Hindlimb muscle (tissue), 1 donor: Measurements from ENCODE around the gene CACNA1A. TPM values are rescaled to one million over a fixed set of nuclear protein-coding genes. Genes with fewer than 3 reads are reported as not detected.
"Not testable (repeated sequence)": the region's sequence is repeated elsewhere in the genome, so short reads cannot be mapped to it uniquely, and the experiment has no call there.

Experiments used
- DNase-seq: peaks from one replicate; pipeline ENCODE4 v3.0.0-alpha.2; 2013
- polyA plus RNA-seq: library from polyadenylated mRNA; unstranded; fragments of 120-200 nt; gene quantifications from one replicate; pipeline ENCODE4 v1.2.1, GENCODE V29; 2013; ENCODE audit not compliant: insufficient read length

Gene CACNA1A
- polyA plus RNA-seq, 1 donor, result 1.8 TPM

DNA sequence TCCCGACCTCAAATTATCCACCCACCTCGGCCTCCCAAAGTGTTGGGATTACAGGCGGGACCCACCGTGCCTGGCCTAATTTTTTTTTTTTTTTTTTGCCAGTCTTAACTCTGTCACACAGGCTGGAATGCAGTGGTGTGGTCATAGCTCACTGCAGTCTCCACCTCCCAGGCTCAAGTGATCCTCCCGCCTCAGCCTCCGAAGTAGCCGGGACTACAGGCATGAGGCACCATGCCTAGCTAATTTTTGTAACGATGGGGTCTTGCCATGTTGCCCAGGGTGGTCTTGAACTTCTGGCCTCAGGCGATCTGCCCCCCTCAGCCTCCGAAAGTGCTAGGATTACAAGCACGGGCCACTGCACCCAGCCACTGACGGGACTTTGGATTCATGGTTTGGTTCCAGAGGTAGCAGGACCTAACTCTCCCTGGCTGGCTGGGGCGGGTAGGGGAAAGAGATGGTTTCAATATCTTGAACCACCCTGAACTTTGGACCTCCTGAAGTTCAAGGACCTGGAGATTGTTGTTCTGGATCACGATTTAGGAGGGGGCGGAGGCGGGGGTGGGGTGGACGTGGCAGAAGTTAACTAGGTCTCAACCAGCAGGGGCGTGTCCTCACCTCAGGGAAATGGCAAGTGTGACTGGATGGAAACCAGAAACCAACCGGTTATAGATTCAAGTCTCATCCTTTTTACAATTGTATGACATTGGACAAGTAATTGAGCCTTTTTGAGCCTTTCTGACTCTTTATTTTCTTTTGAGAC, 315.3 kb downstream of the CACNA1A start:
- no peak for DNase-seq

DNA sequence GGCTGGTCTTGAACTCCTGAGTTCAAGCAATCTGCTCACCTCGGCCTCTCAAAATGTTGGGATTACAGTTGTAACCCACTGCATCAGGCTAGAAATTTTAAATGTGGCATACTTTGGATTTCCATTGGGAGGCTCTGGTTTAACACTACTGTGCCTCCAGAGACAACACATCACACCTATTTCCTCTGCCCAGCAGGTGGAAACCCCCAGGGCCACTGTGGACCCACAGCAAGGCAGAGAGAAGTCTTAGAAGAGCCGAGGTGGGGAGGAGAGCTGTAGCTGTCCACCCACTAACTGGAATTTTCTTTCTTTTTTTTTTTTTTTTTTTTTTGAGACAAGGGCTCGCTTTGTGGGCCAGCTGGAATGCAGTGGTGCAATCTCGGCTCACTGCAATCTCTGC, 316.7 kb downstream of the CACNA1A start:
- DNase-seq, result no peak

DNA sequence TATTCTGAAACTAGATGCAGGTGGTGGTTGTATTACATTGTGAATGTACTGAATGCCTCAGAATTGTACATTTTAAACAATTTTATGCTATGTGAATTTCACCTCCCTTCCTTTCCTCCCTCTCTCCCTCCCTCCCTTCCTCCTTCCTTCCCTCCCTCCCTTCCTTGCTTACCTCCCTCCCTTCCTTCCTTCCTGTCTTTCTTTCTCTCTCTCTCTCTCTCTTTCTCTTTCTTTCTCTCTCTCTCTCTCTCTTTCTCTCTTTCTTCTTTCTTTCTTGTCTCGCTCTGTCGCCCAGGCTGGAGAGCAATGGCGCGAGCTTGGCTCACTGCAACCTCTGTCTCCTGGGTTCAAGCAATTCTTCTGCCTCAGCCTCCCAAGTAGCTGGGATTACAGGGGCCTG, 318.9 kb downstream of the CACNA1A start:
- DNase-seq, result no peak

DNA sequence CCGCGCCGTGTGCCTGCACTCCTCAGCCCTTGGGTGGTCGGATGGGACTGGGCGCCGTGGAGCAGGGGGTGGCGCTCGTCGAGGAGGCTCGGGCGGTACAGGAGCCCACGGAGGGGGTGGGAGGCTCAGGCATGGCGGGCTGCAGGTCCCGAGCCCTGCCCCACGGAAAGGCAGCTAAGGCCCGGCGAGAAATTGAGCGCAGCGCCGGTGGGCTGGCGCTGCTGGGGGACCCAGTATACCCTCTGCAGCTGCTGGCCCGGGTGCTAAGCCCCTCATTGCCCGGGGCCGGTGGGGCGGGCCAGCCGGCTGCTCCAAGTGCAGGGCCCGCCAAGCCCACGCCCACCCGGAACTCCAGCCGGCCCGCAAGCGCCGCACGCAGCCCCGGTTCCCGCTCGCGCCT, 319.6 kb downstream of the CACNA1A start:
- DNase-seq, result not testable (repeated sequence)

DNA sequence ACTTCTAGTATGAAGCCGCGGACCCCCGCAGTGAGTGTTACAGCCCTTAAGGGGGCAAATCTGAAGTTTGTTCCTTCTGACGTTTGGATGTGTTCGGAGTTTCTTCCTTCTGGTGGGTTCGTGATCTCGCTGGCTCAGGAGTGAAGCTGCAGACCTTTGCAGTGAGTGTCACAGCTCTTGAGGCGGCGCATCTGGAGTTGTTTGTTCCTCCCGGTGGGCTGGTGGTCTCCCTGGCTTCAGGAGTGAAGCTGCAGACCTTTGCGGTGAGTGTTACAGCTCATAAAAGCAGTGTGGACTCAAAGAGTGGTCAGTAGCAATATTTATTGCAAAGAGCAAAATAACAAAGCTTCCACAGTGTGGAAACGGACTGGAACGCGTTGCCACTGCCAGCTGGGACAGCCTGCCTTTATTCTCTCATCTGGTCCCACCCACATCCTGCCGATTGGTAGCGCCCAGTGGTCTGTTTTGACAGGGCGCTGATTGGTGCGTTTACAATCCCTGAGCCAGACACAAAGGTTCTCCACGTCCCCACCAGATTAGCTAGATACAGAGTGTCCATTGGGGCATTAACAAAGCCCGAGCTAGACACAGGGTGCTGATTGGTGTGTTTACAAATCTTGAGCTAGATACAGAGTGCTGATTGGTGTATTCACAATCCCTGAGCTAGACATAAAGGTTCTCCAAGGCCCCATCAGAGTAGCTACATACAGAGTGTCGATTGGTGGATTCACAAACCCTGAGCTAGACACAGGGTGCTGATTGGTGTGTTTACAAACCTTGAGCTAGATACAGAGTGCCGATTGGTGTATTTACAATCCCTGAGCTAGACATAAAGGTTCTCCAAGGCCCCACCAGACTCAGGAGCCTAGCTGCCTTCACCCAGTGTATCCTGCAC, 320.3 kb downstream of the CACNA1A start:
- DNase-seq, result not testable (repeated sequence)

DNA sequence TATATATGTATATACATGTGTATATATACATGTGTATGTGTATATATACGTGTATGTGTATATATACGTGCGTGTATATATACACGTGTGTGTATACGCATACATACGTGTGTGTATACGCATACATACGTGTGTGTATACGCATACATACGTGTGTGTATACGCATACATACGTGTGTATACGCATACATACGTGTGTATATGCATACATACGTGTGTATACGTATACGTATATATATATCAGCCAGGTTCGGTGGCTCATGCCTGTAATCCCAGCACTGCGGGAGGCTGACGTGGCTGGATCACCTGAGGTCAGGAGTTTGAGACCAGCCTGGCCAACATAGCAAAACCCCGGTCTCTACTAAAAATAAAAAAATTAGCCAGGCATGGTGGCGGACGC, 321.4 kb downstream of the CACNA1A start:
- not testable (repeated sequence) for DNase-seq

DNA sequence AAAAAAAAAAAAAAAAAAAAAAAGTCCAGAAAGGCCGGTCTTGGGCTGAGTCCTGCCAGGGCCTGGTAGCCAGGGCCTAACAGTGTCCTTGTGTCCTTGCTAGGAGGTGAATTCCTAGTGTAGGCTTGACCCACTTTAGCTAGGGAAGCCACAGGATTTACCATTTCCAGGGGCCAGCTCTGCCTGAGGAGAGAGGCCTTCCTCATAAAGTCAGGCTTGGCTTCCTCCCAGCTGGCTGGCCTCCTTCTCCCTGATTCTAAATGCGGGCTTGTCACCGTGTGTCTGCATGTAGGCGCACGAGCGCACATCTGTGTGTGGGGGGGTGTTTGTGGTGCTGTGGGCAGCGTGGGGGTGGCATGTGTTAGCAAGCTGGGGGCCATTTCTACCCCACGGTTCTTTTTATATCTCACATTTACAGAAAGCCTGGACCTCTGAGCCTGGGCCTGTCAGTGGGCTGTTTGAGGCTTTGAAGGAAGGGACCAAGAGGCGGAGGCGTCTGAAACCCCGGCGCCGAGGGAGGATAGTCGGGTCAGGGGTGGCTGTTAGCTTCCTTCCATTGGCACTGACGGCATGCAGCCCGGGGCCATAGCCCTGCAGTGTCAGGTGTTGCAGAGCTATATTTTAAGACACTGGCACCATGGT, 324.4 kb downstream of the CACNA1A start:
- DNase-seq, result peak; percentile 66

DNA sequence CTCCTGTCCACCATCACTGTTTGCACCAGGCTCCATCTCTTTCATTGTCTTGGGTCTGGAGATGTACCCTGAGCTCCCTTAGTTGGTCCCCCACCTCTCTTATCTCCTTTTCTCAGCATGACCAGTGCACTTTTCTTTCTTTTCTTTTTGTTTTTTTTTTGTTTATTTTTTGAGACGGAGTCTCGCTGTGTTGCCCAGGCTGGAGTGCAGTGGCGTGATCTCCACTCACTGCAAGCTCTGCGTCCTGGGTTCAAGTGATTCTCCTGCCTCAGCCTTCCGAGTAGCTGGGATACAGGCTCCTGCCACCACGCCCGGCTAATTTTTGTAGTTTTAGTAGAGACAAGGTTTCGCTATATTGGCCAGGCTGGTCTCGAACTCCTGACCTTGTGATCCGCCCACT, 328.0 kb downstream of the CACNA1A start:
- not testable (repeated sequence) for DNase-seq

DNA sequence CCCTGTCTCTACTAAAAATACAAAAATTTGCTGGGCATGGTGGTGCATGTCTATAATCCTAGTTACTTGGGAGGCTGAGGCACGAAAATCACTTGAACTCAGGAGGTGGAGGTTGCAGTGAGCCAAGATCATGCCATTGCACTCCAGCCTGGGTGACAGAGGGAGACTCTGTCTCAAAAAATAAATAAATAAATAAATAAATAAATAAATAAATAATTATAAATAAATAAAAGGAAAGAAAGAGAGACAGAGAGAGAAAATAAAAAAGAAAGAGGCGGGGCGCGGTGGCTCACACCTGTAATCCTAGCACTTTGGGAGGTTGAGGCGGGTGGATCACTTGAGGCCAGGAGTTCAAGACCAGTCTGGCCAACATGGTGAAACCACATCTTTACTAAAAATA, 328.7 kb downstream of the CACNA1A start:
- DNase-seq, result not testable (repeated sequence)

DNA sequence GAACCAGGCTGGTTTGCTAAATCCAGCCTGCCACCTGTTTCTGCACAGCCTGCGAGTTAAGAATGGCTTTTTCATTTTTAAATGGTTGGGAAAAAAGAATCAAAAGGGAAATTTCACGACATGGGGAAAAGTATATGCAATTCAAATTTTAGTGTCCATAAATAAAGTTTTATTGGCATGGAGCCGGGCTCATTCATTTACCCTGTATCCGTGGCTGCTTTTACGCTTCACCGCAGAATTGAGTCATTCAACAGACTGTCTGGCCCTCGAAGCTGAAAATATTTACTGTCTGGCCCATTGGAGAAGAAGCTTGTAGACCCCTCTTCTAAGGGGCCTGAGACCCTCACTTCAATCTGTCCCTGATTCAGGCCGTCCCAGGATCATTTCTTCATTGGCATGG, 329.9 kb downstream of the CACNA1A start:
- DNase-seq, result no peak

DNA sequence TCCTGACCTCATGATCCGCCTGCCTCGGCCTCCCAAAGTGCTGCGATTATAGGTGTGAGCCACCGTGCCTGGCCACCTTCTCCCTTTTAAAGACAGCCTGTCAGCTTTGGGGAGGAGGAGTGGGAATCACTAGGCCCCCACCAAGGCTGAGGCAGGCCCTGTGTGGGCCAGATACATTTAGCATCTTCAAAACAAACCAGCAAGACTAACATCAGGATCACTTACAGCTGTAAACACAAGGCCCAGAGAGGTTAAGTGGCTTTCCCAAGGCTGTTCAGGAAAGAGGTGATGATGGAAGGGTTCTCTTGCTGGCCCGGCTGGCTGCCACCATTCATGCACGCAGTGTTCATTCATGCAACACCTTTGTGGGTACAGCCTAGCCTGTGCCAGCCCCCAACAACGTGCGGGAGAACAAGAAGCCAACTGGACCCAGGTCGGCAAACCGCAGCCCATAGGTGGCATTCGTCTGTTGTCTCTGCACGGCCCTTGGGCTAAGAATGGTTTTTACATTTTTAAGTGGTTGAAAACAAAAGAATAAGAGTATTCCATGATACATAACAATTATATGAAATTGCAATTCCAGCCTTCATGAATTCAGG, 333.0 kb downstream of the CACNA1A start:
- DNase-seq, result no peak

DNA sequence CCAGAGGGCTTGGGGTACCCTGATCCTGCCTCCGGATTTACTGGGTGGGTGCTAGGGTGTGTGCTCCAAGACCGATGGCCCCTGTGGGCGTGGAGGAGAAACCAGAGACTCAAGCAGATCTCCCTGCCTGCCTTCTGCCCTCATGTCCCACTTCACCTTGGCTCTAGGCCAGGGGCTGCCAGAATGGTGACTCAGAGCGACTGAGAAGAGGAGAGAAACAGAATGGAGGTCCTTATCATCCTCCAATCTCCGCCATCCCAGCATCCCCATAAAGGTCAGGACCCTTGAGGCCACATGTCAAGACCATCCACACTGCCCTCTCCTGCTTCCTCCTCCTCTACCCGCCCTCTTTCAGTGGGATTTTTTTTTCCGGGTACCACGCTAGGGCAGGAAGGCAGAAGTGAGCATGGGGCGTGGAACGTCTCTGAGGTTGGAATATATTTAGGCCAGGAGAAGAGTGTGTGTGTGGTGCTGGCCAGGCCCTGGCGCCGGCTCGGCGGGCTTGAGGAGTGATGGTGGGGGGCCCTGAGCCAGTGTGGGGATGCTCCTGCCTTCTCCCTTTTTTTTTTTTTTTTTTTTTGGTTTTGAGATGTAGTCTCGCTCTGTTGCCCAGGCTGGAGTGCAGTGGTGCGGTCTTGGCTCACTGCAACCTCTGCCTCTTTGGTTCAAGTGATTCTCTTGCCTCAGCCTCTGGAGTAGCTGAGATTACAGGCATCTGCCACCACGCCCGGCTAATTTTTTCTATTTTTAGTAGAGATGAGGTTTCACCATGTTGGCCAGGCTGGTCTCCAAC, 333.7 kb downstream of the CACNA1A start:
- no peak for DNase-seq

DNA sequence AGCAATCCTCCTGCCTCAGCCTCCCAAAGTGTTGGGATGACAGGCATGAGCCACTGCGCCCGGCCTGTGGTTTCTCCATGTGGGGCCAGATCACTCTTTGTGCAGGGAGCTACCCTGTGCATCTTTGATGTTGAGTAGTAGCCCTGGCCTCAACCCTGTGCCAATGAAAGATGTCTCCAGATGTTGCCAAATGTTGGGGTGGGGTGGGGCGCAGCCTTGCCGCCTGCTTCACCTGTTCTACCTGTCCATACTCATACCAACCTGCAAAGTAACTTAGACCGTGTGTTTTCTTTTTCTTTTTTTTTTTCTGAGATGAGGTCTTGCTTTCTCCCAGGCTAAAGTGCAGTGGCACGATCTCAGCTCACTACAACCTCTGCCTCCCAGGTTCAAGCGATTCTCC, 335.1 kb downstream of the CACNA1A start:
- no peak for DNase-seq

DNA sequence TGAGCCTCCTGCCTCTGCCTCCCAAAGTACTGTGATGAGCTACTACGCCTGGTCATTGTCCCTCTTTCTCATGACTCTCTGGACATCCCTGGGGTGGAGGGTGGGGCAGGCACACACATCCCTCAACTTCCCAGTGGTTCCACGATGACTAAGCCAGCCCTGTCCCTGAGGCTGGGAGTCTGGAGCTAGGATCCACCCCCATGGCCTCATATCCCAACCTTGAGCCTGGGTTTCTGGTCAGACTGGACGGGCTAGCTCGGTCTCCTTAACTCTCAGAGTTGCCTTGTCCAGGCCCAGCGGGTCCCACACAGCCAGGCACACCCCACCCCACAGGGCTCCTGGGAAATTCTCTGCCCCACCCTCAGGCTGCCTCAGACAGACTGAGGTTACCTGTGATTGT, 336.5 kb downstream of the CACNA1A start:
- DNase-seq, result no peak

DNA sequence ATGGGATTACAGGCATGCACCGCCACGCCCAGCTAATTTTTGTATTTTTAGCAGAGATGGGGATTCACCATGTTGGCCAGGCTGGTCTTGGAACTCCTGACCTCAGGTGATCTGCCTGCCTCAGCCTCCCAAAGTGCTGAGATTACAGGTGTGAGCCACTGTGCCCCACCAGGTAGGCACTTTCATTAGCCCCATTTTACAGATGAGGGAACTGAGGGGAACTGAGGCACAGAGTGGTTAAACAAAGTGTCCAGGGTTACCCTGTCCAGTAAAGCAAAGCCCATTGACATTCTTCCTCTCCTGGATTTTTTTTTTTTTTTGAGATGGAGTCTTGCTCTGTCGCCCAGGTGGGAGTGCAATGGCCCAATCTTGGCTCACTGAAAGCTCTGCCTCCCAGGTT, 340.1 kb downstream of the CACNA1A start:
- DNase-seq, result not testable (repeated sequence)

DNA sequence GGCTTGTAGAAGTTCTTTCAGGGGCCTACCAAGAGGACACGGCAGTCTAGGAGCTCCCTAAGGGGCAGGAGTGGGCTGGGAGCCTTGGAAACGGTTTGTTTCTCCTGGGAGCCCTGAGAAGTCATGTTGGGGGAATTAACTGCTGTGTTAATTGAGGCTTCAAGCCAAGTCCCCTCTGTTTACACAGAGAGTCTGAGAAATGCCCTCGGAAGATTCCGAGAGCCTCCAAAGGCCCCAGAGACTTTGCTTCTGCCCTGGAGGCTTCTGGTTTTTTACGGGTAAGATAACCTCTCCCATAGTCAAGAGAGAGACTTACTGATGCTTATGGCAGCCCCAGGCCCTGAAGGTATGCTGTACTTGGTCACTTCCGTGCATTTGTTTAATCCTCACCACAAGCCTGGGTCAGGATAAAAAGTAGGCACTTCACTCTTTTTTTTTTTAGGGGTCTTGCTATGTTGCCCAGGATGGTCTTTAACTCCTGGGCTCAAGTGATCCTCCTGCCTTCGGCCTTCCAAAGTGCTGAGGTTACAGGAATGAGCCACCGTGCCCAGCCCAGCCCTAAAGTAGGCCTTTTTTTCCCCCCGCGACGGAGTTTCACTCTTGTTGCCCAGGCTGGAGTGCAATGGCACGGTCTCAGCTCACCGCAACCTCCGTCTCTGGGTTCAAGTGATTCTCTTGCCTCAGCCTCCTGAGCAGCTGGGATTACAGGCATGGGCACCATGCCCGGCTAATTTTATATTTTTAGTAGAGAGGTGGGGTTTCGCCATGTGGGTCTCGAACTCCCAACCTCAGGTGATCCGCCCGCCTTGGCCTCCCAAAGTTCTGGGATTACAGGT, 340.9 kb downstream of the CACNA1A start:
- DNase-seq, result no peak

DNA sequence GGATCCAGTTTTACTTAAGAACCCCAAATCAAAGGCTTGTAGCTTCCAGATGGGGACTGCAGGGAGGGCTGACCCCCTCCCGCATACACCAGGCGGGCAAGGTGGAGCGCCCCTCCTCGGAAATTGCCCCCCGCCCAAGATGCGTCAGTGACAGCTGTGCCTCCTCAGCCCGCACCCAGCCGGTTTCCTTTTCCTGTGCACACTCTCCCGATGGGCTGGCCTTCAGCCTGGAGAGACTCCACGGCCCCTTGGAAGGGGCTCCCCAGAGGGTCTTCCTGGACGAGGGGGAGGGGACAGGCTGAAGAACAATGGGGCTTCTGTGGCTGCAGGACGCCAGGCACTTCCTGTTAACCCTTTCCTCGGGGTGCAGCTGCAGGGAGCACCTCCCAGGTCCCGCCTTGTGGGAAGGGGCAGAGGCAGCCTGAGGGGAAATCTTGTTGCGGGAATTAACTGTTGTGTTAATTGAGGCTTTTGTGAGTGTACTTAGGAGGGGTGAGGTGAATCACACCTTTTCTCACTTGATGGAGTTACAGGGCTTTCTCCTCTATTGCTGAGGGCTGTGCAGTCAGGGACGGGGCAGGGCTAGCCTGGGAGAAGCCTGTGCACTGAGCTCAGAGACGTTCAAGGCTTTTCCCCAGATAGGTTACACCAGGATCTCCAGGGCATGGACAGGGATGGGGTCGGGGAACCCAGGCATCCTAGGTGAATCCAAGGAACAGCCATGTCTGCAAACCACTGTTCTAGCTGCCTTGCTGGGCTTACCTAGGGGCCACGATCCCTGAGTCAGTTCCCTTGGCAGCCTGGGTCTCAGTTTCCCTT, 341.7 kb downstream of the CACNA1A start:
- peak; percentile 74 for DNase-seq

DNA sequence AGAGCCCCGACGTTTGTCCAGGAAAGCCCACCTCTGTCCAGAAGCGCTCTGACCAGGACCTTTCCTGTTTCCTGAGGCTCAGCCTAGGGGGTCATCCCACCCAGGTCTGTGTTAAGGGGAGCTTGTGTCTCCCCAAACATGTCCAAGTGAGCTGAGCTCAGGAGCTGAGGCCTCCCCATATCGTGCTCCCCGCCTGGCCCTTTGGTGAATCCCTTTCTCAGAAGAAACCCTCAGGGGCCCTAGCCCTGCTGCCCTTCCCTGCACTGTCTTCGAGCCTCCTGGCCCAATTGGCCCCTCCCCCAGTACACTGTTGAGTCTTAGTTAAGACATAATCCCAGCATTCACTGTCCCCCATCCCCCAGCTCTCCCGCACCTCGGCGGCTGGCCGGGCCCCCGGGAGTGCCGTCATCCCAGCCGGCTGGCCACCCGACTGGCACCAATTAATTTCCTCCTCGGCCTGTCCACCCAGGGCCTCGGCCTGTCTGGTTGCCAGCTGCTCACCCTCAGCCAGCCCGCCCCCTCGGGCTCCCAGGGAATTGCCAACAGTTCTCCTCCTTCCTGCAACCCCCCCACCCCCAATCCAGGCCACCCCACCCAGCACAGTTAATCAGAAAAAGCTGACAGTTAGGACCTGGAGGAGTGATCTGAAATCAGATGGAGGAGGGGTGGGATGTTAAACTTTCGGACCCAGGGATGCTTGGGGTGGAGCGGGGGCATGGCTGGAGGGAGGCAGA, 342.5 kb downstream of the CACNA1A start:
- DNase-seq, result peak; percentile 77
